Right lung (tissue), 5 donors: ENCODE measurements around the gene IL12A. TPM values are rescaled to one million over a fixed set of nuclear protein-coding genes. Genes with fewer than 3 reads are reported as not detected.

ENCODE experiments used
- DNase-seq, 2 donors: peaks; one replicate each; pipeline ENCODE4 v3.0.0-alpha.2; 2013
- polyA plus RNA-seq, 5 donors: library from polyadenylated mRNA; unstranded; fragments of 120-200 nt; gene quantifications; one replicate each; pipeline versions ENCODE4 v1.2.1 to v1.2.3, GENCODE V29; 2013; ENCODE audit warnings: inconsistent platforms in 1 of 5, low replicate concordance in 1 of 5; ENCODE audit not compliant: insufficient read length in 5 of 5, insufficient read depth in 1 of 5

Gene IL12A
- polyA plus RNA-seq, 5 donors: 1.8 to 3.3 (median 2.5) TPM

GRCh38 chr3:159989973-159990846, 1.6 kb downstream of the IL12A start:
- no peak for DNase-seq

- DNase-seq: no peak
These were observed 3.0 kb downstream of the IL12A start for GRCh38 chr3:159991591-159991990.

GRCh38 chr3:159992589-159992988, 4.0 kb downstream of the IL12A start:
- no peak for DNase-seq

GRCh38 chr3:159994182-159994581, 5.5 kb downstream of the IL12A start:
- DNase-seq: no peak

DNA sequence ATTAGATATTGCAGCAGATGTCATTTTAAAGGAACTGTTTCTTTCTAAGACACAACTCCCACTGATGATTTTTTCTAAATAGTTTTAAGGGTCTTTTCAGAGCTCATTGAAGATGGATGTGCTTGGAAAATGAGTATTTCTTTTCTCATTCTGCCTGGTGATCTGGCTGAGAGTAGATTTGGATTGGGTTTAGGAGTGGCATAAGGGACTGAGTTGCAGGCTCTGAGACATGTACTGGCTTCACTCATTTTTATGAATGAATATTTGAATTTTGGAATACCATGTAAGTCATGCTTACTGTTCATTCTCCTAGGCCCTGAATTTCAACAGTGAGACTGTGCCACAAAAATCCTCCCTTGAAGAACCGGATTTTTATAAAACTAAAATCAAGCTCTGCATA, 6.5 kb downstream of the IL12A start:
- DNase-seq: no peak

DNA sequence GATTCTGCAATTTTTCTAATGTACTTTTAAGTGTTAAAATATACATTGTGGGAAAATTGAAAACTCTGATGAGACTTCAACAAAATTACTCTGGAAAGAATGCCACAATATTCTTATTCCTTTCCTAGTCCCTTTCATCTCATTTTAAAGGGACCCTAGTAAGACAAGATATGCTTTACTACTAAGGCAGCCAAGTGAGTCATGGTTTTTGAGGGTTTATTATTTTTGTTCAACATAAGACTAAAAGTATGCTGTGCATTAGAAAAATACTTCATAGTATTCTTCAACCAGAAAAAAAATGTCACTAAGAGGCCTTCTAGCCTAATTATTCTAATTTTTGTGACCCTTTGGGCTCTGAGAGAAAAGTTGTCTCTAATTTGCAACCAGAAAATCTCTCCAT, 7.4 kb downstream of the IL12A start:
- no peak for DNase-seq

GRCh38 chr3:159996959-159997358, 8.3 kb downstream of the IL12A start:
- DNase-seq: no peak

GRCh38 chr3:160001148-160001760, 12.6 kb downstream of the IL12A start:
- no peak for DNase-seq

DNA sequence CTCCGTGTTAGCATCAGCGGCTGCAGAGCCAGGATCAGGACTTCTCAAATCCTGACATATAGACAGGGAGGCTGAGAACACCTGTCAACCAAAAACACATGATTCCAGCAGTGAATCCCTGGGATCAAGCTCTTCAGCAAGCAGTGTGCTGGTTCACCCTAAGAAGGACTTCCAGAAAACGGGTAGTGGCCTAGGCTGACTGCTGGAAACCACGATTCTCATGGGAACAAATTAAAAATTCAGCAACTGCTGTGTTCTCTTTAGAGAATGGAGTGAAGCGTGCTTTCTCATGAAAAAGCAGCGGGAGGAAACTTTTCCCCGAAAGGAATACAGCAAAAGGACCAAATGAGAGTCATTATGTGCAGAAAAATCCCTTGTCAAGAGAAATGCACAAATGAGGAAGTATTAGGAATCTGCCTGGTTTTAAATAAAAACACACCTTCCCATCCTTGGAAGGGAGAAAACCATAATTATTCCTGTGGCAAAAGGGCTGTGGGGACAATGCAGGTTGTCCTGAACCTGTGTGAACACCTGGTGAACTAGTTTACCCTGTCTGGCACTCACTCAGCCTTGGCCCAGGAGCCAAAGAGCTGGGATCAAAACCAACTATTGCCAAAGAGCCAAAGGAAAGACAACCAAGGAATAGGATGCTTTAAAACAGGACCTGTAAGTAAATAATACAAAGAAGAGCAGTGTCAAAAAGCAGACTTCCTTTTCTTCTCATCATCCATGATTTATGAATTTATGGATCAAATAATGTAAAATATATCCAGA, 13.4 kb downstream of the IL12A start:
- no peak for DNase-seq

DNA sequence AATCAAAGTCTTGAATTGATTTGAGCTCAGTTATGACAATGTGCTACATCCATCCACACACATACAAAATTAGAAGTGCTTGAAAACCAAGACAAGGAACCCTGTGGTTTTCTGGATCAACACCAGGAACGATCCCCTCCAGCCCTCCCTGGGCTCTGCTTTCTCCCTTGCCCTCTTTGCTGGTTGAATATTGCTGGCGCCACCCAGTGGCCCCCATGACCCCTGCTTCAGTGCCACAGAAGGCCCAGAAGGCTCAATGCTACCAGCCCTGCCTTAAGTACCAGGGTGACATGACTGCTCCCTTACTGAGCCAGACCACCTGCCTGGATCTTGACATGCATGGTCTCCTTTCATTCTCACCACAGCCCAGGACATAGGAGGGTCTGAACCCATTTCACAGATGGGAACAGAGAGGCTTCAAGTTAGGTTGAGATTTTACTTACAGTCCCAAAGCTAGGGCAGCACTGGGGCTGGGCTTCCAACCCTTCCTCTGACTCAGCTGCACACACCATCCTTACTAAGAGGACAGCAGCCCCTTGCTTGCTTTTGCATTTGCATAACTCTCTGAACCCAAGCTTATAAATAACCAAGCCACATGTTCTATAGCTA, 15.0 kb downstream of the IL12A start:
- no peak for DNase-seq

DNA sequence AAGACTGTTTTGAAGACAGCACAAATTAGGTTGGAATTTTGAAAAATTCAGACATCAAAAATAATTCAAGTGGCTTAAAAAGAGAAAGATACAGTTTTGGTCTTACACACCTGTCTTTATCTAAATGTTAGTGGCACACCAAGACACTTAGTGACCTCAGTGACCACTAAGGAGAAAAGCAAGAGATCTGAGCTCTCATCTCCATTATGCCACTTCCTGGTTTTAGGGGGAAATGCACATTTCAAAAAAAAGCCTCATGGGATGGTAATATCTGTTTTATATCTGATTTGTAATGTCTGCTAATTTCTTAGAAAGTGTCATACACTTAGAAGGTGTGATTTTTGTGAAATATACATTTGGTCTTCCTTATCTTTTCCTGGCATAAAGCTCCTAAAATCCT, 16.4 kb downstream of the IL12A start:
- DNase-seq: no peak

DNA sequence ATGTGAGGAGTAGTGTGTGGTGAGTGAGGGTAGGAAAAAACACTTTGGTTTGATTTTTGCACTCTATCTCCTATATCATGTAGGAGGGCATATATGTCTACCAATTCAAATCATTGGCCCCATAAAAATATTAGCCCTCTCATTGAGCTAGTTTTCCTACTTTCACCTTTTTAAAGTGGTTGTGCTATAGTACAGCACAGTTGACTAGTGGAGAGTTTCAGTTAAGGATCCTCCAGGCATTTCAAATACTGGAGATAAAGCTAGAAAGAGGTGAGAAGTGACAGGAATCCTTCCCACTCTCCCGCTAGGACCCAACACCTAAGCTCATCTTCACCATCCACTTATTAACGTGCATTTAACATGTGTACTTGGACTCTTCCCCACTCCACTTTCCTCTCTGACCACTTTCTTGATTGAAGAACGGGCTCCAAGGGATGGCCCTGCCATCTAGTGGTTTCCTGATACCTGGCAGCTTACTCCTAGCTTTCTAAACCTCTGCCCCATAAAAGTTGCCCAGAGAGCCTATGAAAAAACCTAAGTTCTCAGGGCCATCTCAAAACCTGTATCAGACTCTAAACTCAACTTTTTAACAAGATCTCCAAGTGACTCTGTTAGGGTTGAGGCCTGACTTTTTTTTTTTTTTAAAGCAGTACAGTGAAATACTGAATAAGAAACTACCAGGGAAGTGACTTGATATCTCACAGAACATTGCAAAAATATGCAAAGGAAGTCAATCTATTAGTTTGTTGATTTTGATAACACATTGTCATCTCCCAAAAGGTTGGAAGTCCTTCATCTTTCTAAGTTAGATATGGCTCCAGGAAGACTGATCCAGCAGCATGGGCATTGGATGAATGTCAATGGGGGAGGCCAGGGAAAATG, 17.9 kb downstream of the IL12A start:
- DNase-seq: peak; percentile 26 to 41

- no peak for DNase-seq
These were observed 20.3 kb downstream of the IL12A start for GRCh38 chr3:160008961-160009360.

- DNase-seq: no peak
These were observed 20.9 kb downstream of the IL12A start for GRCh38 chr3:160009525-160009924.

DNA sequence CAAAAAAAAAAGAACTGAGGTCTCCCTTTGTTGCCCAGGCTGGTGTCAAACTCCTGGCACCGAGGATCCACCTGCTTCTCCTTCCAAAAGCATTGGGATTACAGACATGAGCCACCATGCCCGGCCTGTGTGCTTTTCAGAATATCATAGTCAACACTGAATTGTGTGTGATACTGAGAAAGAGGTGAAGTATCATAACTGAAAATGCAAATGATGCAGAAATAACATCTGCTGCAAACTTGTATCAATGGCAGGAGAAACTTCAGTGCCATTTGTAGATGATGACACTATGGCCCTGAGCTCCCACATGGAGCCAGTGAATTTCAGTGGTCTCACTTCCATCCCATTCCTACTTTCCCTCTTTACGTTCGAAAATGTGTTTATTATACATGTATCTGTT, 21.9 kb downstream of the IL12A start:
- DNase-seq: no peak

DNA sequence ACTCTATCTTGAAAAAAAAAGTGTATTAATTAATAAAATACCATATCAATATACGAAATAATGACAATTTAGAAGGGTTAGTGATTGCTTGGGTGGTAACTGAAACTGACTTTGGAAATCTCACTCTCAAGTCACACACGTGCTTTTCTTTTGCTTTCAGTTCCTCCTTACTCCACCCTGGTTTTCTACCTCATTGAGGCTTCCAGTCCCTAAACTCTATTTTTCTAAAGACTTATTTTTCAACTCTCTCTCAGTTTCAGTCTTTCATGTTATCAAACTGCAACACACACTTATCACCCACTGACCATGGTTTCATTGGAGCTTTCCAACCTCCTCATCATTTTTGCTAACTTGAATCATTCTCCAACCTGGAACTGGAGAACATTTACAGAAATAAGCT, 23.5 kb downstream of the IL12A start:
- no peak for DNase-seq

- no peak for DNase-seq
These were observed 28.3 kb downstream of the IL12A start for GRCh38 chr3:160016972-160017371.

DNA sequence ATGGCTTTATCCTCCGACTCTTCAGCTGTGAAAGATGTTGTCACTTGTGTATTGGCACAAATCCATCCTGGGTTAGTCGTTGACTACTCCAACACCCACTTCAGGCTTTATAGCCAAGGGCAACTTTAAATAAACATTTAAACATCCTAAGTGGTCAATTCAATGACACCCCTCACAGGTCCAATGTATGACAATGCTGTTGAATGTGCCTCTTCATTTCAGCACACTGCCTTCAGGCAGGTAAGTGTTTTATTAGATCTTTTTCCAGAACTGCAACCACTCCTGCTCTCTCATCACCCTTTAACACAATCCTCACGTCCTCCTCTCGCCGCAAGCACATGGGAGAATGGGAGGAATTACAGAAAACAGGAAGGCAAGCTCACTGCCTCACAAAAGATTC, 30.3 kb downstream of the IL12A start:
- DNase-seq: no peak

DNA sequence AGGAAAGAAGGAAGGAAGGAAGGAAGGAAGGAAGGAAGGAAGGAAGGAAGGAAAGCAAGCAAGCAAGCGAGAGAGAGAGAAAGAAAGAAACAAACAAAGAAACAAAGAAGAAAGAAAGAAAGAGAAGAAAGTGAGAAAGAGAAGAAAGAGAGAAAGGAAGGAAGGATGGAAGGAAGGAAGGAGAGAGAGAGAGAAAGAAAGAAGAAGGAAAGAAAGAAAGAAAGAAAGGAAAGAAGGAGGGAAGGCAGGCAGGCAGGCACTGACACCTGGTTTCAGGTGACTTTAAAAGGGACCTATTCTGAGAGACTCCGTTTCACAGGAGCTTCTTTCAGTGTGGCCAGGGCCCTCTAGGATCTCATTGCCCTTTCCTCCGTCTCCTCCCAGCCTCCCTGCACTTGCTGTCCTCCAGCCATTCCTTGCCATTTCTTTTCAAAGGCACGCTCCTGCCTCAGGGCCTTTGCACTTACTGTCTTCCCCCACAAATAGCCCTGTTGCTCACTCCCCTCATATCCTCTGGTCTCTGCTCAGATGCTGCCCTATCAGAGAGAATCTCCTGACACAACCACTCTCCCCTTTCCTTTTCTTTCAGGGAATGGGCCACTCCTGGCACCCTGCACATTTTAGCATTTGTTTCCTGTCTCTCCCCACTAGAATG, 31.5 kb downstream of the IL12A start:
- no peak for DNase-seq

DNA sequence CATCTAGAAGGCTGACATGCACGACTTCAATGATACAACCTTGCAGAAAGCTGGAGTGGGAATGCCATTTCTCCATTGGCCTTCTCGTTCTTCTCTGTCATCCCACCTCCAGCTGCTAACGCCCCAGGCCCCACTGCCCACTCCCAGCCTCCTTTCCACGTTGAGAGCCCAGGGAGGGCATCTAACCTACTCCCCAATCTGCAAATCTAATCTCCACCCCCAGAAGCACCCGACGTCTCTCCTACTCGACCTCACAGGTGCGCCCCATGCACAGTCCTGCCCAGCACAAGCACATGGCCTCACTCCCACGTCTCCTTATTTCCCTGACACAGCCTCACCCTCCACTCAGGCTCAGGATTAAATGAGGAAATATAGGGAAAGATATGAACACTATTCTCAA, 33.4 kb downstream of the IL12A start:
- no peak for DNase-seq

DNA sequence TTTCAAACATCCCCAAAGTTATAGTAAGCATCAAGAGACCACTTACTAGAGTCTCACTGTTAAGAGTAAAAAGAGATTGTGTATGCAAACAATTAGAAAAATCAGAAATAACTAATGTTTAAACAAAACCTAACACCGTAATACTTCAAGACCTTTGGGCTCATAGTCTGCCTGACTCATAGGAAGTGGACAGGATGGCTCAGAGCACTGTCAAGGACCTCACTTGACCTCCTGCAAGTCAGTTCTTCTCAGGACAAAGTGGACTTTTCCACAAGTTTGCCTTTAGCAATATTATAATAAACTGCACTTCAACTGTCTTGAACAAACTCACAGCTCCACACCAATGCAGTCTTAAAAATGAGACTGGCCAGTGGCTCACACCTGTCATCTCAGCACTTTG, 34.8 kb downstream of the IL12A start:
- no peak for DNase-seq
